Mesenchymal stem cell (in vitro differentiated cells and primary cell): ENCODE data around the gene VTI1A.
"Not testable (repeated sequence)": the region's sequence is repeated elsewhere in the genome, so short reads cannot be mapped to it uniquely, and the experiment has no call there.

Source experiments
- DNase-seq: peaks from one replicate; pipeline ENCODE4 v3.0.0-alpha.2; 2013
- H2AFZ ChIP-seq: one replicate; pipeline ENCODE4 v1.6.1; 2013; ENCODE audit warnings: low read depth, mild to moderate bottlenecking, control low read depth, inconsistent platforms, low read length, moderate library complexity
- H2AK5ac ChIP-seq: 2 replicates; pipeline ENCODE4 v1.6.1; 2013; ENCODE audit warnings: low read length, moderate library complexity, mild to moderate bottlenecking, inconsistent platforms; ENCODE audit not compliant: severe bottlenecking
- H2BK120ac ChIP-seq: one replicate; pipeline ENCODE4 v1.6.1; 2013; ENCODE audit warnings: low read depth, mild to moderate bottlenecking, inconsistent platforms, low read length, moderate library complexity
- H2BK12ac ChIP-seq, 2 experiments: one replicate each; pipeline ENCODE4 v1.6.1; 2013; ENCODE audit warnings: inconsistent platforms in 2 of 2, low read length in 2 of 2, mild to moderate bottlenecking in 2 of 2, moderate library complexity in 2 of 2, control low read depth in 1 of 2
- H2BK15ac ChIP-seq: one replicate; pipeline ENCODE4 v1.6.1; 2013; ENCODE audit warnings: mild to moderate bottlenecking, low read depth, inconsistent platforms; ENCODE audit not compliant: poor library complexity, severe bottlenecking
- H2BK5ac ChIP-seq: 2 replicates; pipeline ENCODE4 v1.6.1; 2013; ENCODE audit warnings: low read depth, mild to moderate bottlenecking, low read length, control low read depth, inconsistent platforms; ENCODE audit not compliant: poor library complexity, severe bottlenecking
- H3K14ac ChIP-seq, 2 experiments: one replicate each; pipeline ENCODE4 v1.6.1; 2013; ENCODE audit warnings: inconsistent platforms in 2 of 2, low read length in 2 of 2, control low read depth in 1 of 2, mild to moderate bottlenecking in 1 of 2, moderate library complexity in 1 of 2
- H3K18ac ChIP-seq, 2 experiments: one replicate each; pipeline ENCODE4 v1.6.1; 2013; ENCODE audit warnings: inconsistent platforms in 2 of 2, low read length in 2 of 2, control low read depth in 1 of 2, low read depth in 1 of 2, mild to moderate bottlenecking in 1 of 2
- H3K23ac ChIP-seq, 2 experiments: one replicate each; pipeline ENCODE4 v1.6.1; 2013; ENCODE audit warnings: inconsistent platforms in 2 of 2, low read length in 2 of 2, mild to moderate bottlenecking in 2 of 2, moderate library complexity in 2 of 2, control low read depth in 1 of 2
- H3K27ac ChIP-seq: 2 replicates; pipeline ENCODE4 v1.5.1; 2013; ENCODE audit warnings: mild to moderate bottlenecking, moderate library complexity, low read length, control low read depth, inconsistent platforms; ENCODE audit not compliant: poor library complexity, severe bottlenecking
- H3K27me3 ChIP-seq, 2 experiments: 2 replicates each; pipeline versions ENCODE4 v1.6.1 to v1.7.0; 2013; ENCODE audit warnings: low read length in 2 of 2, mild to moderate bottlenecking in 2 of 2, moderate library complexity in 2 of 2, control low read depth in 1 of 2, inconsistent platforms in 1 of 2; ENCODE audit not compliant: control insufficient read depth in 1 of 2, insufficient read depth in 1 of 2
- H3K36me3 ChIP-seq, 2 experiments: 2 replicates each; pipeline versions ENCODE4 v1.6.1 to v1.7.0; 2013; ENCODE audit warnings: low read length in 2 of 2, control low read depth in 1 of 2, inconsistent platforms in 1 of 2, low read depth in 1 of 2, mild to moderate bottlenecking in 1 of 2; ENCODE audit not compliant: insufficient read depth in 2 of 2, control insufficient read depth in 1 of 2
- H3K4ac ChIP-seq, 2 experiments: one replicate each; pipeline ENCODE4 v1.6.1; 2013; ENCODE audit warnings: inconsistent platforms in 2 of 2, low read length in 2 of 2, mild to moderate bottlenecking in 2 of 2, moderate library complexity in 2 of 2, control low read depth in 1 of 2, low read depth in 1 of 2
- H3K4me1 ChIP-seq: 2 replicates; pipeline ENCODE4 v1.6.1; 2013; ENCODE audit warnings: low read depth, low read length, control low read depth; ENCODE audit not compliant: control insufficient read depth, insufficient read depth
- H3K4me2 ChIP-seq: 2 replicates; pipeline ENCODE4 v1.6.1; 2013; ENCODE audit warnings: low read length, mild to moderate bottlenecking, inconsistent platforms; ENCODE audit not compliant: poor library complexity, severe bottlenecking
- H3K4me3 ChIP-seq, 2 experiments: 2 replicates each; pipeline versions ENCODE4 v1.5.1 to v1.7.0; 2013; ENCODE audit warnings: low read length in 2 of 2, mild to moderate bottlenecking in 2 of 2, control low read depth in 1 of 2, low read depth in 1 of 2; ENCODE audit not compliant: insufficient read depth in 1 of 2
- H3K79me1 ChIP-seq: replicated peaks from 2 replicates; pipeline ENCODE4 v1.6.1; 2013; ENCODE audit warnings: mild to moderate bottlenecking, control low read depth, low read length, inconsistent platforms; ENCODE audit not compliant: poor library complexity, severe bottlenecking
- H3K9ac ChIP-seq: 2 replicates; pipeline ENCODE4 v1.7.0; 2013; ENCODE audit warnings: mild to moderate bottlenecking, low read length, moderate library complexity
- H3K9me3 ChIP-seq: 2 replicates; pipeline ENCODE4 v1.7.0; 2013; ENCODE audit warnings: mild to moderate bottlenecking, low read length; ENCODE audit not compliant: control insufficient read depth
- H4K8ac ChIP-seq: one replicate; pipeline ENCODE4 v1.6.1; 2013; ENCODE audit warnings: inconsistent platforms, mild to moderate bottlenecking, low read length, moderate library complexity
- H4K91ac ChIP-seq: one replicate; pipeline ENCODE4 v1.6.1; 2013; ENCODE audit warnings: mild to moderate bottlenecking, low read length, inconsistent platforms
- WGBS: methylation state at CpG from one replicate; pipeline ENCODE4 v1.1.7; 2013; ENCODE audit warnings: mixed read lengths; 5-methylcytosine and 5-hydroxymethylcytosine counted together

Gene VTI1A

DNA sequence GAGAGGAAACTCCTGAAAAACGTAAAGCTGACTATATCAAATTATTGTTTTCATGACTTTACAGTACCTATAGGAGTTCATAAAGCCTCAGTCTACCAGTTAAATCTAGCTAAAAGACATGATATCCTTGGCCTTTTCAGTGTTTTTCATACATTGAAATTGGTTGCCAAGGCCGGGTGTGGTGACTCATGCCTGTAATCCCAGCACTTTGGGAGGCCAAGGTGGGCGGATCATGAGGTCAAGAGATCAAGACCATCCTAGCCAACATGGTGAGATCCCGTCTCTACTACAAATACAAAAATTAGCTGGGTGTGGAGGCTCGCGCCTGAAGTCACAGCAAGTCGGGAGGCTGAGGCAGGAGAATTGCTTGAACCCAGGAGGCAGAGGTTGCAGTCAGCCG is 53.0 kb downstream of the VTI1A start:
- DNase-seq, H3K14ac ChIP-seq, H2AFZ ChIP-seq, H3K4me3 ChIP-seq, H2BK5ac ChIP-seq, H3K27me3 ChIP-seq, H2AK5ac ChIP-seq, H3K4ac ChIP-seq, H3K9me3 ChIP-seq, H2BK12ac ChIP-seq, H3K27ac ChIP-seq, H4K8ac ChIP-seq, H4K91ac ChIP-seq, H3K79me1 ChIP-seq, H3K18ac ChIP-seq, H2BK15ac ChIP-seq, H2BK120ac ChIP-seq, H3K9ac ChIP-seq, H3K4me2 ChIP-seq, H3K36me3 ChIP-seq, H3K23ac ChIP-seq, H3K4me1 ChIP-seq: not testable (repeated sequence)
- WGBS = 90% methylated on average over 4 of the region's 8 CpGs

GRCh38 chr10:112502536-112502935 is 55.5 kb downstream of the VTI1A start:
- H3K27ac ChIP-seq = no peak overlapping the region
- no peaks in the 10 kb centered on the region for H3K9me3 ChIP-seq
- WGBS = 81% methylated on average over 1 of the region's 2 CpGs
- H3K4me1 ChIP-seq = no peaks in the 10 kb centered on the region
- H3K4me3 ChIP-seq = no peak overlapping the region
- H3K14ac ChIP-seq = no peak overlapping the region
- peaks cover 0 to 3% of the 10 kb centered on the region in 2 experiments for H3K36me3 ChIP-seq
- no peak overlapping the region for H3K4me2 ChIP-seq
- no peak overlapping the region for H2BK120ac ChIP-seq
- no peaks in the 10 kb centered on the region for H3K27me3 ChIP-seq
- H3K23ac ChIP-seq = no peak overlapping the region
- H2AFZ ChIP-seq = no peak overlapping the region
- H3K79me1 ChIP-seq = peaks cover 5% of the 10 kb centered on the region
- H4K91ac ChIP-seq = no peak overlapping the region
- no peak for DNase-seq
- H3K18ac ChIP-seq = no peak overlapping the region
- H3K4ac ChIP-seq = no peak overlapping the region
- no peak overlapping the region for H2BK15ac ChIP-seq
- H2BK5ac ChIP-seq = no peak overlapping the region
- H2AK5ac ChIP-seq = no peak overlapping the region
- H4K8ac ChIP-seq = no peak overlapping the region
- H2BK12ac ChIP-seq = no peak overlapping the region
- H3K9ac ChIP-seq = no peak overlapping the region

DNA sequence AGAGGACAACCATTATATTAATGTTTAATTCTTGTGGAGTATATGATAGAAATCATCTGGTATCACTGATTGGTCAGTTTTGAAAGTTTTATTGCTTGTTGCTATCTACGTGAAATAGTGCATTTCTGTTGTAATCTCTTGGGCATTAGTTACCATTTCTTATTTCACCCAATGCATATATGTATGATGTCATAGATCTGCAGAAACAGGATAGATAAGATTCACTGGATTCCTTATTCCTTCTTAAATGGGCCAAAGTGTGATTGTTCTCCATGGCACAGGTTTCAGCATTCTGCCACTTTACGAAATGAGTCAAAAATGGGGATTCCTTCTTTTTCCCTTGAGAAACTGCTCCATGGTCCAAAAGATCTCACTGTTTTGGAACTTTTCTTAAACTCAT is 56.6 kb downstream of the VTI1A start:
- no peak overlapping the region for H3K18ac ChIP-seq
- 100% methylated on average over 1 of the region's 2 CpGs for WGBS
- no peaks in the 10 kb centered on the region for H3K4me1 ChIP-seq
- H3K23ac ChIP-seq = no peak overlapping the region
- no peaks in the 10 kb centered on the region for H3K27me3 ChIP-seq
- no peak overlapping the region for H3K9ac ChIP-seq
- H3K4ac ChIP-seq = no peak overlapping the region
- no peaks in the 10 kb centered on the region for H3K9me3 ChIP-seq
- no peak overlapping the region for H2AK5ac ChIP-seq
- H3K4me3 ChIP-seq = no peak overlapping the region
- no peak overlapping the region for H2BK5ac ChIP-seq
- H3K79me1 ChIP-seq = peaks cover 5% of the 10 kb centered on the region
- no peak overlapping the region for H4K91ac ChIP-seq
- no peak overlapping the region for H2BK12ac ChIP-seq
- no peak overlapping the region for H3K27ac ChIP-seq
- no peak for DNase-seq
- peaks cover 0 to 3% of the 10 kb centered on the region in 2 experiments for H3K36me3 ChIP-seq
- no peak overlapping the region for H2BK15ac ChIP-seq
- no peak overlapping the region for H3K4me2 ChIP-seq
- no peak overlapping the region for H2BK120ac ChIP-seq
- no peak overlapping the region for H3K14ac ChIP-seq
- no peak overlapping the region for H4K8ac ChIP-seq
- no peak overlapping the region for H2AFZ ChIP-seq

- H3K27me3 ChIP-seq = no peaks in the 10 kb centered on the region
These were observed 60.0 kb downstream of the VTI1A start for GRCh38 chr10:112507046-112507445.

More at GRCh38 chr10:112507046-112507445, 60.0 kb downstream of the VTI1A start:
- no peaks in the 10 kb centered on the region for H3K9me3 ChIP-seq
- H2BK12ac ChIP-seq = no peak overlapping the region
- H2BK5ac ChIP-seq = no peak overlapping the region
- H2AFZ ChIP-seq = no peak overlapping the region
- H3K79me1 ChIP-seq = peaks cover 4% of the 10 kb centered on the region
- no peaks in the 10 kb centered on the region for H3K4me1 ChIP-seq
- H3K18ac ChIP-seq = no peak overlapping the region
- no peak overlapping the region for H4K8ac ChIP-seq
- H2BK15ac ChIP-seq = no peak overlapping the region
- no peak overlapping the region for H3K9ac ChIP-seq
- no peak overlapping the region for H2AK5ac ChIP-seq
- no peak overlapping the region for H2BK120ac ChIP-seq
- no peak for DNase-seq
- H3K4me3 ChIP-seq = no peak overlapping the region
- H3K4ac ChIP-seq = no peak overlapping the region
- no peak overlapping the region for H3K14ac ChIP-seq
- no peak overlapping the region for H4K91ac ChIP-seq
- H3K36me3 ChIP-seq = no peaks in the 10 kb centered on the region
- WGBS = 73% methylated on average over 4 of the region's 4 CpGs
- H3K27ac ChIP-seq = no peak overlapping the region
- H3K23ac ChIP-seq = no peak overlapping the region
- H3K4me2 ChIP-seq = no peak overlapping the region
